Endodermal cell (in vitro differentiated cells): ENCODE results near the gene CD63. TPM values are rescaled to one million over a fixed set of nuclear protein-coding genes. Genes with fewer than 3 reads are reported as not detected.

Experiments used
- DNase-seq: peaks from one replicate; pipeline ENCODE4 v3.0.0-alpha.2; 2017
- H3K27ac ChIP-seq: 2 replicates; pipeline ENCODE4 v1.5.1; 2013; ENCODE audit warnings: mild to moderate bottlenecking, low read depth, low read length, moderate library complexity
- H3K27me3 ChIP-seq: 2 replicates; pipeline ENCODE4 v1.6.1; 2013; ENCODE audit warnings: mild to moderate bottlenecking, low read length, moderate library complexity; ENCODE audit not compliant: insufficient read depth, control insufficient read depth, poor library complexity, severe bottlenecking
- H3K36me3 ChIP-seq: 2 replicates; pipeline ENCODE4 v1.7.0; 2013; ENCODE audit warnings: mild to moderate bottlenecking, low read length, moderate library complexity; ENCODE audit not compliant: control insufficient read depth, insufficient read depth
- H3K4me1 ChIP-seq: one replicate; pipeline ENCODE4 v1.7.0; 2013; ENCODE audit warnings: low read length; ENCODE audit not compliant: control insufficient read depth, insufficient read depth
- H3K4me3 ChIP-seq: 2 replicates; pipeline ENCODE4 v1.5.1; 2013; ENCODE audit warnings: mild to moderate bottlenecking, low read length, moderate library complexity
- H3K9ac ChIP-seq: 2 replicates; pipeline ENCODE4 v1.6.1; 2013; ENCODE audit warnings: mild to moderate bottlenecking, low read length, moderate library complexity; ENCODE audit not compliant: poor library complexity, severe bottlenecking; ENCODE audit errors: extremely low read depth
- H3K9me3 ChIP-seq: 2 replicates; pipeline ENCODE4 v1.6.1; 2013; ENCODE audit warnings: mild to moderate bottlenecking, low read length, moderate library complexity; ENCODE audit not compliant: control insufficient read depth
- H3K27ac Mint-ChIP-seq: 2 replicates; pipeline ENCODE4 v1.8.0; 2020; ENCODE audit warnings: mixed read lengths
- H3K27me3 Mint-ChIP-seq: 2 replicates; pipeline ENCODE4 v1.8.0; 2021; ENCODE audit warnings: mild to moderate bottlenecking, mixed read lengths; ENCODE audit not compliant: insufficient read depth
- H3K36me3 Mint-ChIP-seq: 2 replicates; pipeline ENCODE4 v1.8.0; 2020; ENCODE audit warnings: low read depth, mixed read lengths
- H3K4me1 Mint-ChIP-seq: 2 replicates; pipeline ENCODE4 v1.8.0; 2020; ENCODE audit warnings: mixed read lengths
- H3K4me3 Mint-ChIP-seq: 2 replicates; pipeline ENCODE4 v1.8.0; 2020; ENCODE audit warnings: mild to moderate bottlenecking, moderate library complexity, mixed read lengths
- H3K9me3 Mint-ChIP-seq: 2 replicates; pipeline ENCODE4 v1.8.0; 2020; ENCODE audit warnings: mild to moderate bottlenecking, mixed read lengths
- CTCF ChIP-seq: fragments of 200-600 bp; sonication (generic); conservative IDR thresholded peaks from 2 replicates; pipeline ENCODE4 v1.5.0; 2021; ENCODE audit warnings: antibody characterized with exemption, mild to moderate bottlenecking
- WGBS, 2 experiments: methylation state at CpG; one replicate each; pipeline versions ENCODE4 v1.1.5 to v1.1.7; 2013; ENCODE audit warnings: missing lambda C conversion rate in 2 of 2, mixed read lengths in 1 of 2; ENCODE audit not compliant: insufficient coverage in 1 of 2, insufficient read length in 1 of 2; 5-methylcytosine and 5-hydroxymethylcytosine counted together
- long read RNA-seq, 4 experiments: library from polyadenylated mRNA in 2 of 4; library from RNA in 1 of 4; library from capped mRNA in 1 of 4; stranded (forward) in 3 of 4; unstranded in 1 of 4; transcript quantifications; one replicate each; pipeline ENCODE4 v2.0.0, GENCODE V29; 2020 to 2021; ENCODE audit warnings: inconsistent platforms in 1 of 4
- polyA plus RNA-seq, 2 experiments: library from polyadenylated mRNA; stranded (reverse); fragments of 50-300 nt; gene quantifications; one replicate each; pipeline ENCODE4 v1.2.3, GENCODE V29; 2013
- total RNA-seq, 2 donors: library from RNA; stranded (reverse); fragmentation: NEBNext Ultra II Directional in 1 of 2; extraction: Animal tissue kit (Norgen Biotek cat#: 25700) in 1 of 2; gene quantifications; 2 replicates in 1 of 2; 3 replicates in 1 of 2; pipeline ENCODE4 v1.2.1, GENCODE V29; 2021

The CD63 gene, protein sequence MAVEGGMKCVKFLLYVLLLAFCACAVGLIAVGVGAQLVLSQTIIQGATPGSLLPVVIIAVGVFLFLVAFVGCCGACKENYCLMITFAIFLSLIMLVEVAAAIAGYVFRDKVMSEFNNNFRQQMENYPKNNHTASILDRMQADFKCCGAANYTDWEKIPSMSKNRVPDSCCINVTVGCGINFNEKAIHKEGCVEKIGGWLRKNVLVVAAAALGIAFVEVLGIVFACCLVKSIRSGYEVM
- 1,000 to 10,000 TPM in 1 of 2 donors, 100 to 1,000 TPM in 1; 879 to 1,041 TPM for total RNA-seq
- 447 TPM for polyA plus RNA-seq (2013, experiment 1 of 2)
- polyA plus RNA-seq (2013, experiment 2 of 2) = 444 TPM
- long read RNA-seq, experiment 1, transcript CD63-201 (8 exons, 1,070 nt) = major isoform, 380 of 500 reads
- long read RNA-seq, experiment 1, transcript CD63-205 (3 exons, 499 nt) = minor isoform, 6 of 500 reads
- long read RNA-seq, experiment 1, transcript CD63-214 (7 exons, 949 nt) = minor isoform, 55 of 500 reads
- long read RNA-seq, experiment 1, transcript CD63-208 (8 exons, 1,233 nt) = minor isoform, 7 of 500 reads
- long read RNA-seq, experiment 1, partial matches to known transcripts = 22 of 500 reads
- long read RNA-seq, experiment 1, other reads (novel, unspliced or antisense) = 21 of 500 reads
- long read RNA-seq, experiment 2, transcript CD63-201 (8 exons, 1,070 nt) = major isoform, 413 of 487 reads
- long read RNA-seq, experiment 2, transcript CD63-214 (7 exons, 949 nt) = minor isoform, 18 of 487 reads
- long read RNA-seq, experiment 2, transcript CD63-202 (8 exons, 981 nt) = minor isoform, 10 of 487 reads
- long read RNA-seq, experiment 2, transcript CD63-208 (8 exons, 1,233 nt) = minor isoform, 19 of 487 reads
- long read RNA-seq, experiment 2, partial matches to known transcripts = 6 of 487 reads
- long read RNA-seq, experiment 2, other reads (novel, unspliced or antisense) = 18 of 487 reads
- long read RNA-seq, experiment 3, transcript CD63-202 (8 exons, 981 nt) = minor isoform, 16 of 291 reads
- long read RNA-seq, experiment 3, transcript CD63-201 (8 exons, 1,070 nt) = major isoform, 219 of 291 reads
- long read RNA-seq, experiment 3, transcript CD63-214 (7 exons, 949 nt) = minor isoform, 15 of 291 reads
- long read RNA-seq, experiment 3, transcript CD63-208 (8 exons, 1,233 nt) = minor isoform, 28 of 291 reads
- long read RNA-seq, experiment 3, partial matches to known transcripts = 0 of 291 reads
- long read RNA-seq, experiment 3, other reads (novel, unspliced or antisense) = 11 of 291 reads
- long read RNA-seq, experiment 4, transcript CD63-208 (8 exons, 1,233 nt) = minor isoform, 62 of 5,146 reads
- long read RNA-seq, experiment 4, transcript CD63-214 (7 exons, 949 nt) = minor isoform, 68 of 5,146 reads
- long read RNA-seq, experiment 4, transcript CD63-206 (5 exons, 648 nt) = minor isoform, 7 of 5,146 reads
- long read RNA-seq, experiment 4, transcript CD63-201 (8 exons, 1,070 nt) = major isoform, 4,145 of 5,146 reads
- long read RNA-seq, experiment 4, partial matches to known transcripts = 808 of 5,146 reads
- long read RNA-seq, experiment 4, other reads (novel, unspliced or antisense) = 52 of 5,146 reads

- Histone ChIP-seq H3K4me3 (peak within 1 kb of the TSS; percentile 92), H3K9me3 (no peaks in the 10 kb centered on the region), H3K9ac (peak within 1 kb of the TSS; percentile 84), H3K36me3 (peaks cover 35% of the 10 kb centered on the region), H3K27ac (peak within 1 kb of the TSS; percentile 90), H3K4me1 (peaks cover 8% of the 10 kb centered on the region), H3K27me3 (no peaks in the 10 kb centered on the region)
- Mint-ChIP-seq H3K4me3 (peak within 1 kb of the TSS; percentile 85), H3K36me3 (peaks cover 27% of the 10 kb centered on the region), H3K4me1 (peaks cover 28% of the 10 kb centered on the region), H3K9me3 (no peaks in the 10 kb centered on the region), H3K27ac (peak within 1 kb of the TSS; percentile 94), H3K27me3 (no peaks in the 10 kb centered on the region)
- TF ChIP-seq CTCF = no peak
- WGBS, 2 experiments = 0% methylated on average over 20 to 61 of the region's 61 CpGs
- peak; percentile 98 for DNase-seq
These were observed at the start of gene CD63 for GRCh38 chr12:55728939-55729818. CD63 (minus strand) TSS chr12:55729009; CDS start chr12:55728341, 668 bp downstream.

DNA sequence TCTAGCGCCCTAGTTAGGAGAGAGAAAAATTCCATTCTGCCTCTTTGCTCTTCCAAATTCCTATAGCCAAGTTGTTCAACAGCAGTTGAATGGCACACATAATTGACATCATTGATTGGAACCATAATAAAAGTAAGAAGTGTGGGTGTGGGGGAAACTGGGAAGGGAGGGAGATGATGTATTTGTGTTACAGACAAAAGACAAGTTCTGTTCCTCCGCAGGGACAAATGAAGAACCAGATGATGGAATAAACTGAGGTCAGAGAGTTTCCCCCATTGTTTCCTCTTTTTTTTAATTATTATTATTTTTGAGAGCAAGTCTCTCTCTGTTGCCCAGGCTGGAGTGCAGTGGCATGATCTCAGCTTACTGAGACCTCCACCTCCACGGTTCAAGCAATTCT is 49.0 kb upstream of the CD63 start:
- no peaks in the 10 kb centered on the region for H3K27me3 ChIP-seq
- H3K4me1 Mint-ChIP-seq = peaks cover 19% of the 10 kb centered on the region
- no peaks in the 10 kb centered on the region for H3K9me3 ChIP-seq
- no peak overlapping the region for H3K4me3 ChIP-seq
- H3K27ac ChIP-seq = no peak overlapping the region
- no peak for DNase-seq
- H3K36me3 ChIP-seq = peaks cover 68% of the 10 kb centered on the region
- no peak overlapping the region for H3K9ac ChIP-seq
- no peaks in the 10 kb centered on the region for H3K27me3 Mint-ChIP-seq
- no peak for TF ChIP-seq CTCF
- 87 to 96% methylated on average over 2 of the region's 3 CpGs for WGBS, 2 experiments
- peaks cover 6% of the 10 kb centered on the region for H3K4me1 ChIP-seq
- peaks cover 55% of the 10 kb centered on the region for H3K36me3 Mint-ChIP-seq
- no peak overlapping the region for H3K4me3 Mint-ChIP-seq
- no peak overlapping the region for H3K27ac Mint-ChIP-seq
- no peaks in the 10 kb centered on the region for H3K9me3 Mint-ChIP-seq
